Fibroblast of skin of right biceps (primary cell): ENCODE results near the gene PNKD.
"Not testable (repeated sequence)": the region's sequence is repeated elsewhere in the genome, so short reads cannot be mapped to it uniquely, and the experiment has no call there.

Experiments
- DNase-seq: peaks from one replicate; pipeline ENCODE4 v3.0.0-alpha.2; 2013

PNKD gene

GRCh38 chr2:218293715-218294429, 23.6 kb downstream of the PNKD start:
- no peak for DNase-seq

GRCh38 chr2:218294430-218295022, 24.2 kb downstream of the PNKD start:
- no peak for DNase-seq

GRCh38 chr2:218295029-218295428, 24.7 kb downstream of the PNKD start:
- no peak for DNase-seq

- no peak for DNase-seq
These were observed 25.9 kb downstream of the PNKD start for GRCh38 chr2:218296200-218296599.

- DNase-seq, result no peak
These were observed 26.5 kb downstream of the PNKD start for GRCh38 chr2:218296847-218297246.

- no peak for DNase-seq
These were observed 28.1 kb downstream of the PNKD start for GRCh38 chr2:218298314-218298875.

GRCh38 chr2:218300141-218300540, 29.8 kb downstream of the PNKD start:
- no peak for DNase-seq

GRCh38 chr2:218301176-218301819, 31.0 kb downstream of the PNKD start:
- peak; percentile 75 for DNase-seq

GRCh38 chr2:218305383-218305782, 35.1 kb downstream of the PNKD start:
- no peak for DNase-seq

- no peak for DNase-seq
These were observed 36.0 kb downstream of the PNKD start for GRCh38 chr2:218306184-218306920.

- DNase-seq, result no peak
These were observed 37.2 kb downstream of the PNKD start for GRCh38 chr2:218307415-218308090.

- DNase-seq, result no peak
These were observed 40.7 kb downstream of the PNKD start for GRCh38 chr2:218310853-218311540.

GRCh38 chr2:218311541-218312266, 41.4 kb downstream of the PNKD start:
- not testable (repeated sequence) for DNase-seq

GRCh38 chr2:218312267-218312756, 42.0 kb downstream of the PNKD start:
- DNase-seq, result no peak

- no peak for DNase-seq
These were observed 43.0 kb downstream of the PNKD start for GRCh38 chr2:218313356-218313755.

- DNase-seq, result not testable (repeated sequence)
These were observed 44.4 kb downstream of the PNKD start for GRCh38 chr2:218314764-218315163.

GRCh38 chr2:218315397-218315796, 45.1 kb downstream of the PNKD start:
- no peak for DNase-seq

- DNase-seq, result no peak
These were observed 46.9 kb downstream of the PNKD start for GRCh38 chr2:218317303-218317630.

GRCh38 chr2:218317835-218318234, 47.5 kb downstream of the PNKD start:
- DNase-seq, result no peak

GRCh38 chr2:218318241-218318640, 47.9 kb downstream of the PNKD start:
- DNase-seq, result no peak

GRCh38 chr2:218319813-218320365, 49.6 kb downstream of the PNKD start:
- no peak for DNase-seq
